Calu3 (cell line): ENCODE measurements around the gene IFI44L. TPM values are rescaled to one million over a fixed set of nuclear protein-coding genes. Genes with fewer than 3 reads are reported as not detected.

Source experiments
- BruUV-seq: library from RNA; stranded (reverse); fragments of 400-500 nt; replicated peaks from 2 replicates; lab custom pipeline; 2021; lab: Mats Ljungman, UMichigan
- CTCF ChIA-PET: fragments of 300-600 bp; sonication (Branson Sonifier 250); formaldehyde crosslinking; loops from one replicate; lab custom pipeline; 2022; ENCODE audit warnings: antibody characterized with exemption; lab: Charles Lee
- DNase-seq: peaks from one replicate; pipeline ENCODE4 v3.0.0; 2022
- H3K27ac Mint-ChIP-seq: one replicate; pipeline ENCODE4 v1.8.0; 2022; ENCODE audit warnings: mixed read lengths; ENCODE audit not compliant: unreplicated experiment
- H3K27me3 Mint-ChIP-seq: one replicate; pipeline ENCODE4 v1.8.0; 2022; ENCODE audit warnings: mixed read lengths; ENCODE audit not compliant: unreplicated experiment
- H3K36me3 Mint-ChIP-seq: one replicate; pipeline ENCODE4 v1.8.0; 2022; ENCODE audit warnings: mild to moderate bottlenecking, moderate library complexity, mixed read lengths; ENCODE audit not compliant: insufficient read depth, unreplicated experiment
- H3K4me1 Mint-ChIP-seq: one replicate; pipeline ENCODE4 v1.8.0; 2022; ENCODE audit warnings: mild to moderate bottlenecking, low read depth, mixed read lengths; ENCODE audit not compliant: unreplicated experiment
- H3K4me3 Mint-ChIP-seq: one replicate; pipeline ENCODE4 v1.8.0; 2022; ENCODE audit warnings: mild to moderate bottlenecking, low read depth, moderate library complexity, mixed read lengths; ENCODE audit not compliant: unreplicated experiment
- H3K9me3 Mint-ChIP-seq: one replicate; pipeline ENCODE4 v1.8.0; 2022; ENCODE audit warnings: low read depth, mixed read lengths; ENCODE audit not compliant: unreplicated experiment
- CTCF ChIP-seq: fragments of 200-600 bp; IDR thresholded peaks from one replicate; pipeline ENCODE4 v1.8.0; 2022; ENCODE audit warnings: antibody characterized with exemption; ENCODE audit not compliant: unreplicated experiment
- intact Hi-C: fragments of 100-400 bp; cut with micrococcal nuclease; formaldehyde crosslinking; loops from one replicate; pipeline ENCODE4 v1.10.0; 2022; ENCODE audit not compliant: unreplicated experiment
- total RNA-seq: library from RNA; stranded (reverse); gene quantifications from 2 replicates; pipeline ENCODE4 v1.2.3, GENCODE V29; 2022

Gene IFI44L
- total RNA-seq, 1 experiment from 2014 or later, result 82.0 TPM

GRCh38 chr1:78607944-78608343, 12.3 kb upstream of the IFI44L start:
- DNase-seq, result no peak
- intact Hi-C loops, result loop anchor here (1.0 to 10.0 kb wide), 4 partner anchors 113 to 478 kb away; partner anchors contain the start of gene PTGFR
- CTCF ChIA-PET, result interaction anchor here (1.5 kb wide), 2 partner anchors 464 to 478 kb away, joined by 7 read pairs; no protein-coding TSS in a partner anchor

GRCh38 chr1:78617615-78618026, 2.6 kb upstream of the IFI44L start:
- no TSS peak for BruUV-seq
- peaks cover 30% of the 10 kb centered on the region for H3K4me1 Mint-ChIP-seq
- peak; percentile 83 for TF ChIP-seq CTCF
- peaks cover 9% of the 10 kb centered on the region for H3K36me3 Mint-ChIP-seq
- intact Hi-C loops, result loop anchor here (1.0 kb wide), 1 partner anchor 59 kb away; no protein-coding TSS in a partner anchor
- H3K4me3 Mint-ChIP-seq, result no peak overlapping the region
- CTCF ChIA-PET, result interaction anchor here (0.7 to 1.0 kb wide), 4 partner anchors 57 to 490 kb away, joined by 3 to 4 read pairs (median 4); no protein-coding TSS in a partner anchor
- H3K27me3 Mint-ChIP-seq, result no peaks in the 10 kb centered on the region
- H3K9me3 Mint-ChIP-seq, result no peaks in the 10 kb centered on the region
- no peak overlapping the region for H3K27ac Mint-ChIP-seq
- peak; percentile 67 for DNase-seq

More at GRCh38 chr1:78607944-78608343, 12.3 kb upstream of the IFI44L start:
- H3K4me1 Mint-ChIP-seq, result no peaks in the 10 kb centered on the region
- BruUV-seq, result no TSS peak
- no peak overlapping the region for H3K4me3 Mint-ChIP-seq
- no peak for TF ChIP-seq CTCF
- no peaks in the 10 kb centered on the region for H3K9me3 Mint-ChIP-seq
- H3K27ac Mint-ChIP-seq, result no peak overlapping the region
- no peaks in the 10 kb centered on the region for H3K27me3 Mint-ChIP-seq
- H3K36me3 Mint-ChIP-seq, result no peaks in the 10 kb centered on the region

- Mint-ChIP-seq H3K36me3 (peaks cover 9% of the 10 kb centered on the region), H3K4me3 (no peak overlapping the region), H3K9me3 (no peaks in the 10 kb centered on the region), H3K27me3 (no peaks in the 10 kb centered on the region), H3K4me1 (peaks cover 30% of the 10 kb centered on the region), H3K27ac (peak overlapping the region; percentile 70)
- intact Hi-C loops, result no loop called here
- no peak for TF ChIP-seq CTCF
- CTCF ChIA-PET, result no interaction called here
- no TSS peak for BruUV-seq
- no peak for DNase-seq
These were observed 1.2 kb upstream of the IFI44L start for GRCh38 chr1:78619032-78619431.

- Mint-ChIP-seq H3K36me3 (peaks cover 9% of the 10 kb centered on the region), H3K4me1 (peaks cover 30% of the 10 kb centered on the region), H3K4me3 (peak overlapping the region; percentile 65), H3K9me3 (no peaks in the 10 kb centered on the region), H3K27ac (peak overlapping the region; percentile 70), H3K27me3 (no peaks in the 10 kb centered on the region)
- CTCF ChIA-PET, result interaction anchor here (1.6 kb wide), 1 partner anchor 39 kb away, joined by 3 read pairs; no protein-coding TSS in a partner anchor
- intact Hi-C loops, result no loop called here
- TF ChIP-seq CTCF, result no peak
- no peak for DNase-seq
- BruUV-seq, result no TSS peak
These were observed 824 bp upstream of the IFI44L start for GRCh38 chr1:78619446-78619802.
